Adrenal gland (tissue), 5 donors: ENCODE measurements around the gene TOGARAM1.

ENCODE experiments used
- POLR2A ChIP-seq, 2 donors: fragments of 450-650 bp; IDR thresholded peaks; one replicate each; pipeline ENCODE4 v1.6.1; 2017; ENCODE audit warnings: antibody characterized with exemption in 2 of 2, mild to moderate bottlenecking in 2 of 2, moderate library complexity in 1 of 2
- TF ChIP-seq, protein P1 (sequence below), 6 experiments: fragments of 450-650 bp in 4 of 6; fragments of 200-600 bp in 2 of 6; sonication (generic) in 1 of 6; IDR thresholded peaks; 1 replicate in 5 of 6; 2 replicates in 1 of 6; pipeline versions ENCODE4 v1.5.1 to v1.8.0; 2016 to 2021; ENCODE audit warnings: antibody characterized with exemption in 6 of 6, mild to moderate bottlenecking in 2 of 6, moderate library complexity in 1 of 6
- donor health status: DM: no; HTN: no; CAD: no.

DNA sequence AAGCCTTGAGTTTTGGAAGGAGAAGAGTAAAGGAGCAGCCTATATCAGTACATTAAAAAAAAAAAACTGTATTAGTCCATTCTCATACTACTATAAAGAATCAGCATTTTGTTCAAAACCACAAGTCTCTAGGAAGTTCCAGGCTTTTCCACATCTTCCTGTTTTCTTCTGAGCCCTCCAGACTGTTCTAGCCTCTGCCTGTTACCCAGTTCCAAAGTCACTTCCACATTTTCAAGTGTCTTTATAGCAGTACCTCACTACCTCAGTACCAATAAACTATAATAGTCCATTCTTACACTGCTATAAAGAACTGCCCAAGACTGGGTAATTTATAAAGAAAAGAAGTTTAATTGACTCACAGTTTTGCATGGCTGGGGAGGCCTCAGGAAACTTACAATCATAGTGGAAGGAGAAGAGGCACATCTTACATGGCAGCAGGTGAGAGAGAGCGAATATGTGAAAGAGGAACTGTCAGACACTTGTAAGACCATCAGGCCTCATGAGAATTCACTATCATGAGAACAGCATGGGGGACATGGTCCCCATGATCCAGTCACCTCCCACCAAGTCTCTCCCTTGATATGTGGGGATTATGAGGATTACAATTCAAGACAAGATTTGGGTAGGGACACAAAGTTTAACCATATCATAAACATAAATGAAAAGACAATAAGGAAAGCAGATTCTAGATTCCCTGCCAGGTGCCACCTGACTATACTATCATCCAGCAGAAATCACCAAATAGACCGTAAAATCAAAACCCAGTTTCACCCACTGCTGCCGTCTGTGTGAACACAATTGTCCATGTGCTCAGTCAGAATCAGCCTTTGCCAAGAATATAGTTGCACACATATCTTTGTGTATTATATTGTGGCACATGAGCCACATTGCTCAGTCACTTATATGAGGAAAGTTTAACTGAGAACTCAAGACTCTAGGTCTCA is 27.8 kb downstream of the TOGARAM1 start:
- TF ChIP-seq, protein P1, sequence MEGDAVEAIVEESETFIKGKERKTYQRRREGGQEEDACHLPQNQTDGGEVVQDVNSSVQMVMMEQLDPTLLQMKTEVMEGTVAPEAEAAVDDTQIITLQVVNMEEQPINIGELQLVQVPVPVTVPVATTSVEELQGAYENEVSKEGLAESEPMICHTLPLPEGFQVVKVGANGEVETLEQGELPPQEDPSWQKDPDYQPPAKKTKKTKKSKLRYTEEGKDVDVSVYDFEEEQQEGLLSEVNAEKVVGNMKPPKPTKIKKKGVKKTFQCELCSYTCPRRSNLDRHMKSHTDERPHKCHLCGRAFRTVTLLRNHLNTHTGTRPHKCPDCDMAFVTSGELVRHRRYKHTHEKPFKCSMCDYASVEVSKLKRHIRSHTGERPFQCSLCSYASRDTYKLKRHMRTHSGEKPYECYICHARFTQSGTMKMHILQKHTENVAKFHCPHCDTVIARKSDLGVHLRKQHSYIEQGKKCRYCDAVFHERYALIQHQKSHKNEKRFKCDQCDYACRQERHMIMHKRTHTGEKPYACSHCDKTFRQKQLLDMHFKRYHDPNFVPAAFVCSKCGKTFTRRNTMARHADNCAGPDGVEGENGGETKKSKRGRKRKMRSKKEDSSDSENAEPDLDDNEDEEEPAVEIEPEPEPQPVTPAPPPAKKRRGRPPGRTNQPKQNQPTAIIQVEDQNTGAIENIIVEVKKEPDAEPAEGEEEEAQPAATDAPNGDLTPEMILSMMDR (IDR thresholded peaks at IDR 0.05) = no peak
- TF ChIP-seq POLR2A (IDR thresholded peaks at IDR 0.05) = no peak
